ENCODE data around the gene OSBPL5. TPM values are rescaled to one million over a fixed set of nuclear protein-coding genes. Genes with fewer than 3 reads are reported as not detected.

Gene OSBPL5
- total and polyA plus RNA-seq, 4 donors, result 20.9 to 54.0 (median 34.8) TPM

- DNase-seq (ENCODE audit: low read depth in 4 of 6, low spot score in 6 of 6), result peak in 2 of 6 donors; percentile 55 to 63
- H3K9me3 ChIP-seq (ENCODE audit: control insufficient read depth, insufficient read depth, low read length), result no peaks in the 10 kb centered on the region
- no peak overlapping the region for H3K27ac ChIP-seq (ENCODE audit: low read depth, low read length)
These were observed 458 bp downstream of the OSBPL5 start for GRCh38 chr11:3164552-3165151.

GRCh38 chr11:3164138-3164551 is 965 bp downstream of the OSBPL5 start:
- H3K36me3 ChIP-seq (ENCODE audit: control insufficient read depth, insufficient read depth, low read length), result peaks cover 5% of the 10 kb centered on the region
- peaks cover 3% of the 10 kb centered on the region for H3K27me3 ChIP-seq (ENCODE audit: control insufficient read depth, insufficient read depth, low read length)
- H3K4me3 ChIP-seq (ENCODE audit: low read depth, low read length), result peak overlapping the region; percentile 69
- H3K4me1 ChIP-seq (ENCODE audit: control insufficient read depth, insufficient read depth, low read length), result peaks cover 73% of the 10 kb centered on the region
- no peak overlapping the region for H3K27ac ChIP-seq (ENCODE audit: low read depth, low read length)
- 8% methylated on average over 13 of the region's 13 CpGs for WGBS (ENCODE audit: insufficient coverage)
- H3K9me3 ChIP-seq (ENCODE audit: control insufficient read depth, insufficient read depth, low read length), result no peaks in the 10 kb centered on the region
- peak in 1 of 6 donors; percentile 31 for DNase-seq (ENCODE audit: low read depth in 4 of 6, low spot score in 6 of 6)

More at GRCh38 chr11:3164552-3165151, 458 bp downstream of the OSBPL5 start:
- H3K27me3 ChIP-seq (ENCODE audit: control insufficient read depth, insufficient read depth, low read length), result peaks cover 3% of the 10 kb centered on the region
- under 1% methylated on average over 46 of the region's 46 CpGs for WGBS (ENCODE audit: insufficient coverage)
- peaks cover 73% of the 10 kb centered on the region for H3K4me1 ChIP-seq (ENCODE audit: control insufficient read depth, insufficient read depth, low read length)
- peaks cover 3% of the 10 kb centered on the region for H3K36me3 ChIP-seq (ENCODE audit: control insufficient read depth, insufficient read depth, low read length)
- peak overlapping the region; percentile 69 for H3K4me3 ChIP-seq (ENCODE audit: low read depth, low read length)

- H3K27ac ChIP-seq (ENCODE audit: low read depth, low read length), result no peak overlapping the region
- DNase-seq (ENCODE audit: low read depth in 4 of 6, low spot score in 6 of 6), result peak in 2 of 6 donors; percentile 47 to 68
- WGBS (ENCODE audit: insufficient coverage), result 41% methylated on average over 11 of the region's 15 CpGs
- peak overlapping the region; percentile 69 for H3K4me3 ChIP-seq (ENCODE audit: low read depth, low read length)
- H3K9me3 ChIP-seq (ENCODE audit: control insufficient read depth, insufficient read depth, low read length), result no peaks in the 10 kb centered on the region
- peaks cover 74% of the 10 kb centered on the region for H3K4me1 ChIP-seq (ENCODE audit: control insufficient read depth, insufficient read depth, low read length)
- peaks cover 7% of the 10 kb centered on the region for H3K36me3 ChIP-seq (ENCODE audit: control insufficient read depth, insufficient read depth, low read length)
- H3K27me3 ChIP-seq (ENCODE audit: control insufficient read depth, insufficient read depth, low read length), result peaks cover 3% of the 10 kb centered on the region
These were observed 1.7 kb downstream of the OSBPL5 start for GRCh38 chr11:3163241-3163981.

- WGBS (ENCODE audit: insufficient coverage), result 54% methylated on average over 21 of the region's 21 CpGs
- Histone ChIP-seq H3K36me3 (ENCODE audit: control insufficient read depth, insufficient read depth, low read length) (peaks cover 15% of the 10 kb centered on the region), H3K27me3 (ENCODE audit: control insufficient read depth, insufficient read depth, low read length) (no peaks in the 10 kb centered on the region), H3K9me3 (ENCODE audit: control insufficient read depth, insufficient read depth, low read length) (no peaks in the 10 kb centered on the region), H3K27ac (ENCODE audit: low read depth, low read length) (peak overlapping the region; percentile 33), H3K4me3 (ENCODE audit: low read depth, low read length) (no peak overlapping the region), H3K4me1 (ENCODE audit: control insufficient read depth, insufficient read depth, low read length) (peaks cover 75% of the 10 kb centered on the region)
- peak in 2 of 6 donors; percentile 15 to 34 for DNase-seq (ENCODE audit: low read depth in 4 of 6, low spot score in 6 of 6)
These were observed 2.5 kb downstream of the OSBPL5 start for GRCh38 chr11:3162410-3163240.

- H3K27me3 ChIP-seq (ENCODE audit: control insufficient read depth, insufficient read depth, low read length), result no peaks in the 10 kb centered on the region
- H3K4me1 ChIP-seq (ENCODE audit: control insufficient read depth, insufficient read depth, low read length), result peaks cover 82% of the 10 kb centered on the region
- H3K36me3 ChIP-seq (ENCODE audit: control insufficient read depth, insufficient read depth, low read length), result peaks cover 23% of the 10 kb centered on the region
- H3K27ac ChIP-seq (ENCODE audit: low read depth, low read length), result peak overlapping the region; percentile 33
- 62% methylated on average over 5 of the region's 7 CpGs for WGBS (ENCODE audit: insufficient coverage)
- H3K9me3 ChIP-seq (ENCODE audit: control insufficient read depth, insufficient read depth, low read length), result no peaks in the 10 kb centered on the region
- DNase-seq (ENCODE audit: low read depth in 4 of 6, low spot score in 6 of 6), result no peak
- H3K4me3 ChIP-seq (ENCODE audit: low read depth, low read length), result no peak overlapping the region
These were observed 3.2 kb downstream of the OSBPL5 start for GRCh38 chr11:3161720-3162409.

- Histone ChIP-seq H3K4me3 (ENCODE audit: low read depth, low read length) (no peak overlapping the region), H3K27me3 (ENCODE audit: control insufficient read depth, insufficient read depth, low read length) (no peaks in the 10 kb centered on the region), H3K9me3 (ENCODE audit: control insufficient read depth, insufficient read depth, low read length) (no peaks in the 10 kb centered on the region), H3K27ac (ENCODE audit: low read depth, low read length) (peak overlapping the region; percentile 54), H3K36me3 (ENCODE audit: control insufficient read depth, insufficient read depth, low read length) (peaks cover 27% of the 10 kb centered on the region), H3K4me1 (ENCODE audit: control insufficient read depth, insufficient read depth, low read length) (peaks cover 83% of the 10 kb centered on the region)
- no peak for DNase-seq (ENCODE audit: low read depth in 4 of 6, low spot score in 6 of 6)
- WGBS (ENCODE audit: insufficient coverage), result 50% methylated on average over 9 of the region's 14 CpGs
These were observed 3.8 kb downstream of the OSBPL5 start for GRCh38 chr11:3161309-3161708.

- H3K27me3 ChIP-seq (ENCODE audit: control insufficient read depth, insufficient read depth, low read length), result no peaks in the 10 kb centered on the region
- peak overlapping the region; percentile 54 for H3K27ac ChIP-seq (ENCODE audit: low read depth, low read length)
- H3K4me1 ChIP-seq (ENCODE audit: control insufficient read depth, insufficient read depth, low read length), result peaks cover 82% of the 10 kb centered on the region
- H3K9me3 ChIP-seq (ENCODE audit: control insufficient read depth, insufficient read depth, low read length), result no peaks in the 10 kb centered on the region
- peak; percentile 89 to 99 (median 92) for DNase-seq (ENCODE audit: low read depth in 4 of 6, low spot score in 6 of 6)
- WGBS (ENCODE audit: insufficient coverage), result under 1% methylated on average over 43 of the region's 48 CpGs
- peak overlapping the region; percentile 48 for H3K4me3 ChIP-seq (ENCODE audit: low read depth, low read length)
- peaks cover 27% of the 10 kb centered on the region for H3K36me3 ChIP-seq (ENCODE audit: control insufficient read depth, insufficient read depth, low read length)
These were observed 4.7 kb downstream of the OSBPL5 start for GRCh38 chr11:3160252-3161031.

GRCh38 chr11:3159296-3160190 is 5.6 kb downstream of the OSBPL5 start:
- DNase-seq (ENCODE audit: low read depth in 4 of 6, low spot score in 6 of 6), result peak in 2 of 6 donors; percentile 42 to 52
- no peaks in the 10 kb centered on the region for H3K27me3 ChIP-seq (ENCODE audit: control insufficient read depth, insufficient read depth, low read length)
- 27% methylated on average over 14 of the region's 14 CpGs for WGBS (ENCODE audit: insufficient coverage)
- H3K4me1 ChIP-seq (ENCODE audit: control insufficient read depth, insufficient read depth, low read length), result peaks cover 85% of the 10 kb centered on the region
- peaks cover 30% of the 10 kb centered on the region for H3K36me3 ChIP-seq (ENCODE audit: control insufficient read depth, insufficient read depth, low read length)
- no peaks in the 10 kb centered on the region for H3K9me3 ChIP-seq (ENCODE audit: control insufficient read depth, insufficient read depth, low read length)
- peak overlapping the region; percentile 48 for H3K4me3 ChIP-seq (ENCODE audit: low read depth, low read length)
- peak overlapping the region; percentile 54 for H3K27ac ChIP-seq (ENCODE audit: low read depth, low read length)

Measured in spinal cord (tissue), 10 donors.